ENCODE data around the gene PRKRA.

DNA sequence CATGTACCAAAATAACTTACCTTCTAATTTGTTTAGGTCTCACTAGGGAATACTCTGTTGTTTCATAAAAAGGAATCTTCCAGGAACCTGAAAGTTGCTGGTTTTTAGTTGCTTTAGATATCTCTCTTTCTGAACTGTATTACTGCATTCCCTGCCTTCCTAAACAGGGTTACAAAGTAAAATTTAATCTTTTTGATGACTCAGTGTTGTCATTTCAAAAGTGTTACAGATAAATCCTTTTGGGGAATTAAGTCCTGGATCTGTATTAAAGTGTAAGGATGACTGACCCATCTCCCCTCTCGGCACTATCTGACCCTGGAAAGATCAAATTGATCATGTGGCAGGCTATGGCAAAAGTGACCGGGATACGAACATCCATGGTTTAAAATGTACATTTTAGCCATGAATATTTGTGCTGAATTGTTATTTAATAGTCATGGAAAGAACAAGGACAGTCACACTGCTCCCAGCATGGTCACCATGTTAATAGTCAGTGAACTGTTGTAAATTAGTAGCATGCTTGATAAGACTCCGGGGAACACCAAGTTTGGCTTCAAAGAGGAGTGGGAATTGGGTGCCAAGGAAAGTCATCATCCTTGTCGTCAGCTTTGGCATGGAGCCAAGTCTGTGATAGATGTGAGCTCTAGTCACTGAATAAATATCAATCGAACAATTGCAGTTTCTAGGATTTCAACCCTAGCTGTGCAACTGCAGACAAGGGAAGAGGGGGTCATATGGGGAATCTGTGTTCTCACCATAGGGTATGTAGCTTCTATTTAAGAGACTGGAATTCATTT lies 33.5 kb upstream of the PRKRA start:
- TF ChIP-seq, protein P1, sequence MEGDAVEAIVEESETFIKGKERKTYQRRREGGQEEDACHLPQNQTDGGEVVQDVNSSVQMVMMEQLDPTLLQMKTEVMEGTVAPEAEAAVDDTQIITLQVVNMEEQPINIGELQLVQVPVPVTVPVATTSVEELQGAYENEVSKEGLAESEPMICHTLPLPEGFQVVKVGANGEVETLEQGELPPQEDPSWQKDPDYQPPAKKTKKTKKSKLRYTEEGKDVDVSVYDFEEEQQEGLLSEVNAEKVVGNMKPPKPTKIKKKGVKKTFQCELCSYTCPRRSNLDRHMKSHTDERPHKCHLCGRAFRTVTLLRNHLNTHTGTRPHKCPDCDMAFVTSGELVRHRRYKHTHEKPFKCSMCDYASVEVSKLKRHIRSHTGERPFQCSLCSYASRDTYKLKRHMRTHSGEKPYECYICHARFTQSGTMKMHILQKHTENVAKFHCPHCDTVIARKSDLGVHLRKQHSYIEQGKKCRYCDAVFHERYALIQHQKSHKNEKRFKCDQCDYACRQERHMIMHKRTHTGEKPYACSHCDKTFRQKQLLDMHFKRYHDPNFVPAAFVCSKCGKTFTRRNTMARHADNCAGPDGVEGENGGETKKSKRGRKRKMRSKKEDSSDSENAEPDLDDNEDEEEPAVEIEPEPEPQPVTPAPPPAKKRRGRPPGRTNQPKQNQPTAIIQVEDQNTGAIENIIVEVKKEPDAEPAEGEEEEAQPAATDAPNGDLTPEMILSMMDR (conservative IDR thresholded peaks at IDR 0.05; ENCODE audit: low read length), result no peak
- no peak for TF ChIP-seq EZH2phosphoT487 (IDR thresholded peaks at IDR 0.05; ENCODE audit: borderline replicate concordance)
